ENCODE data around the gene ST6GALNAC1. TPM values are rescaled to one million over a fixed set of nuclear protein-coding genes. Genes with fewer than 3 reads are reported as not detected.

ST6GALNAC1 gene
- polyA plus RNA-seq (2014; cell fraction: cytosol; rRNA removed): not detected in 2 replicates
- polyA plus RNA-seq (2014; cell fraction: nucleus; rRNA removed): not detected in 2 replicates

- no peak for DNase-seq (ENCODE audit: low spot score)
These were observed at the start of gene ST6GALNAC1 for GRCh38 chr17:76643553-76644148. TSS of gene ST6GALNAC1 (minus strand) at chr17:76643757. CDS start at chr17:76643638, 119 bp downstream.

GRCh38 chr17:76691379-76692191 is 48.0 kb upstream of the ST6GALNAC1 start:
- no peak for DNase-seq (ENCODE audit: low spot score)

- no peak for DNase-seq (ENCODE audit: low spot score)
These were observed 47.2 kb upstream of the ST6GALNAC1 start for GRCh38 chr17:76690596-76691280.

- DNase-seq (ENCODE audit: low spot score): no peak
These were observed 46.3 kb upstream of the ST6GALNAC1 start for GRCh38 chr17:76689859-76690258.

- DNase-seq (ENCODE audit: low spot score): no peak
These were observed 44.6 kb upstream of the ST6GALNAC1 start for GRCh38 chr17:76688165-76688622.

GRCh38 chr17:76687298-76688164 is 44.0 kb upstream of the ST6GALNAC1 start:
- DNase-seq (ENCODE audit: low spot score): no peak

- DNase-seq (ENCODE audit: low spot score): no peak
These were observed 43.2 kb upstream of the ST6GALNAC1 start for GRCh38 chr17:76686538-76687297.

GRCh38 chr17:76685846-76686245 is 42.3 kb upstream of the ST6GALNAC1 start:
- no peak for DNase-seq (ENCODE audit: low spot score)

- DNase-seq (ENCODE audit: low spot score): no peak
These were observed 41.8 kb upstream of the ST6GALNAC1 start for GRCh38 chr17:76685366-76685765.

GRCh38 chr17:76684756-76685155 is 41.2 kb upstream of the ST6GALNAC1 start:
- DNase-seq (ENCODE audit: low spot score): no peak

- DNase-seq (ENCODE audit: low spot score): no peak
These were observed 40.6 kb upstream of the ST6GALNAC1 start for GRCh38 chr17:76683921-76684745.

- DNase-seq (ENCODE audit: low spot score): peak; percentile 86
These were observed 39.6 kb upstream of the ST6GALNAC1 start for GRCh38 chr17:76683011-76683755.

GRCh38 chr17:76682296-76682695 is 38.7 kb upstream of the ST6GALNAC1 start:
- DNase-seq (ENCODE audit: low spot score): no peak

GRCh38 chr17:76681222-76682137 is 37.9 kb upstream of the ST6GALNAC1 start:
- DNase-seq (ENCODE audit: low spot score): peak; percentile 82

GRCh38 chr17:76679239-76679638 is 35.7 kb upstream of the ST6GALNAC1 start:
- DNase-seq (ENCODE audit: low spot score): no peak

GRCh38 chr17:76678330-76678729 is 34.8 kb upstream of the ST6GALNAC1 start:
- no peak for DNase-seq (ENCODE audit: low spot score)

GRCh38 chr17:76677406-76677805 is 33.8 kb upstream of the ST6GALNAC1 start:
- no peak for DNase-seq (ENCODE audit: low spot score)

- DNase-seq (ENCODE audit: low spot score): no peak
These were observed 33.1 kb upstream of the ST6GALNAC1 start for GRCh38 chr17:76676629-76677028.
